Measurements from ENCODE around the gene GOLM1.

DNA sequence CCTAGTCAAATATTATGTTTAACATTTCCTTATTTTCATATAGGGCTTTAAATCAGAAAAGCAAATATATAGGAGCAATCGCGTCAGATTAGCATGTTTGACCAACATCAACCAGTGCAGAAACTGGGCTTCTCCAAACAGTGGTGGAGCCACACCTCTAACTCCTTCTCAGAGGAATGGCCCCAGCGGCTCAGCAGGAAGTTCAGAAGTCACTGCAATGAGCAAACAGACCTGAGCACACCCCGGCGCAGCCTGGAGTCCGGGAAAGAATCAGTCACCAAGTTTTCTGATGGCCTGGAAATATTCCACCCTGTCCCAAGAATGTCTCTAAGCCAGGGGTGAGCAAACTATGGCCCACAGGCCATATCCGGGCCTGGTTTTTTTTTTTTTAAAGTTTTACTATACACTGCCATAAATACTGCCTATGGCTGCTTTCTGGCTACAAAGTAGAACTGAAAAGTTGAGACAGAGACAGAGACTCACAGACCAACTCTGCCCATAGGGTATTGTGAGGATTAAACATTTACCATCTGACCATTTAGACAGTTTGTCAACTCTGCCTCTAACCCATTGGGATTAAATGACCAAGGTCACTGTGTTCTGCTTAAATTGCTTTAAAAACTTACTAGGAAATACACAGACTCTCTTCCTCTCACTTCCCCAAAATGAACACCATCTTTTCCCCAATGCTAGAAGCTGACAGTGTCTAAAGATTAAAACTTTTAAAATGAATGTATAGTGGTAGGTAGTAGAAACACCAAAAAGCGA, 5.4 kb downstream of the GOLM1 start:
- TF ChIP-seq, protein P1, sequence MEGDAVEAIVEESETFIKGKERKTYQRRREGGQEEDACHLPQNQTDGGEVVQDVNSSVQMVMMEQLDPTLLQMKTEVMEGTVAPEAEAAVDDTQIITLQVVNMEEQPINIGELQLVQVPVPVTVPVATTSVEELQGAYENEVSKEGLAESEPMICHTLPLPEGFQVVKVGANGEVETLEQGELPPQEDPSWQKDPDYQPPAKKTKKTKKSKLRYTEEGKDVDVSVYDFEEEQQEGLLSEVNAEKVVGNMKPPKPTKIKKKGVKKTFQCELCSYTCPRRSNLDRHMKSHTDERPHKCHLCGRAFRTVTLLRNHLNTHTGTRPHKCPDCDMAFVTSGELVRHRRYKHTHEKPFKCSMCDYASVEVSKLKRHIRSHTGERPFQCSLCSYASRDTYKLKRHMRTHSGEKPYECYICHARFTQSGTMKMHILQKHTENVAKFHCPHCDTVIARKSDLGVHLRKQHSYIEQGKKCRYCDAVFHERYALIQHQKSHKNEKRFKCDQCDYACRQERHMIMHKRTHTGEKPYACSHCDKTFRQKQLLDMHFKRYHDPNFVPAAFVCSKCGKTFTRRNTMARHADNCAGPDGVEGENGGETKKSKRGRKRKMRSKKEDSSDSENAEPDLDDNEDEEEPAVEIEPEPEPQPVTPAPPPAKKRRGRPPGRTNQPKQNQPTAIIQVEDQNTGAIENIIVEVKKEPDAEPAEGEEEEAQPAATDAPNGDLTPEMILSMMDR (tag by site-specific recombination; IDR thresholded peaks at IDR 0.05), result no peak
- no peak for TF ChIP-seq ZNF626 (tag by site-specific recombination; IDR thresholded peaks at IDR 0.05)
- TF ChIP-seq ZSCAN30 (tag by site-specific recombination; IDR thresholded peaks at IDR 0.05), result 0 out of 2 replicates have a peak, but pooled peaks have one; percentile 20
- no peak for TF ChIP-seq TRIM28 (IDR thresholded peaks at IDR 0.05; ENCODE audit: borderline replicate concordance, low read length)
- TF ChIP-seq ZNF777 (tag by site-specific recombination; IDR thresholded peaks at IDR 0.05; ENCODE audit: borderline replicate concordance), result no peak
- TF ChIP-seq ZNF138 (tag by site-specific recombination; IDR thresholded peaks at IDR 0.05; ENCODE audit: borderline replicate concordance), result no peak
- TF ChIP-seq ZNF530 (tag by site-specific recombination; IDR thresholded peaks at IDR 0.05; ENCODE audit: low read depth), result no peak
- no peak for TF ChIP-seq ZNF426 (tag by site-specific recombination; IDR thresholded peaks at IDR 0.05)
- TF ChIP-seq ZNF274 (IDR thresholded peaks at IDR 0.05; ENCODE audit: low read length), result no peak
- TF ChIP-seq ZNF274 (tag by site-specific recombination; IDR thresholded peaks at IDR 0.05; ENCODE audit: borderline replicate concordance), result no peak
- no peak for TF ChIP-seq KLF1 (tag by site-specific recombination; IDR thresholded peaks at IDR 0.05)
- TF ChIP-seq MZF1 (tag by site-specific recombination; IDR thresholded peaks at IDR 0.05; ENCODE audit: borderline replicate concordance), result no peak
- TF ChIP-seq YY1 (tag by site-specific recombination; IDR thresholded peaks at IDR 0.05), result 0 out of 2 replicates have a peak, but pooled peaks have one; percentile 21
- no peak for TF ChIP-seq ZNF707 (tag by site-specific recombination; IDR thresholded peaks at IDR 0.05)

Data from HEK293 (cell line).